HCT116 (cell line): ENCODE measurements around the gene SLC6A3. TPM values are rescaled to one million over a fixed set of nuclear protein-coding genes. Genes with fewer than 3 reads are reported as not detected.

Experiments
- ATAC-seq: fragments of 200-7000 bp; cut with Tn5 transposase; 2 replicates; pipeline ENCODE4 v1.9.1; 2020; ENCODE audit warnings: mild to moderate bottlenecking, moderate library complexity
- BruUV-seq: library from RNA; stranded (reverse); fragments of 400-500 nt; replicated peaks from 2 replicates; lab custom pipeline; 2021; lab: Mats Ljungman, UMichigan
- CTCF ChIA-PET: fragments of 300-600 bp; sonication (Branson Sonifier 250); formaldehyde crosslinking; loops from one replicate; lab custom pipeline; 2021; ENCODE audit warnings: antibody characterized with exemption; lab: Charles Lee
- POLR2A ChIA-PET: fragments of 300-600, 350-600 bp; sonication (Branson Sonifier 250); formaldehyde crosslinking; loops from one replicate; lab custom pipeline; 2021; ENCODE audit warnings: antibody characterized with exemption; lab: Charles Lee
- RAD21 ChIA-PET, 2 experiments: fragments of 300-600 bp; sonication (Branson Sonifier 250); formaldehyde crosslinking; loops; one replicate each; lab custom pipeline; 2023; ENCODE audit warnings: low total read pairs in 2 of 2; ENCODE audit not compliant: uncharacterized antibody in 2 of 2, unreplicated experiment in 2 of 2, low non-redundant PET in 1 of 2; lab: Charles Lee
- DNase-seq: peaks from one replicate; pipeline ENCODE4 v3.0.0-alpha.2; 2010; ENCODE audit warnings: low read depth, low spot score
- H2AFZ ChIP-seq: fragments of 200-600 bp; shearing (Covaris generic), sonication (generic); 2 replicates; pipeline ENCODE4 v1.6.1; 2017; ENCODE audit warnings: low read depth, mixed run types, mixed read lengths, antibody characterized with exemption, low read length; ENCODE audit not compliant: poor library complexity, severe bottlenecking
- H3K27ac ChIP-seq: 2 replicates; pipeline ENCODE4 v1.5.1; 2012; ENCODE audit warnings: low read depth, low read length
- H3K27me3 ChIP-seq: fragments of 200-600 bp; sonication (generic); 2 replicates; pipeline ENCODE4 v1.6.1; 2016; ENCODE audit warnings: mixed run types, low read length, mixed read lengths; ENCODE audit not compliant: insufficient read depth
- H3K36me3 ChIP-seq, 2 experiments: fragments of 200-500 bp in 1 of 2; fragments of 200-600 bp in 1 of 2; sonication (Bioruptor generic) in 1 of 2; sonication (generic) in 1 of 2; 2 replicates each; pipeline versions ENCODE4 v1.5.1 to v1.6.1; 2014 to 2016; ENCODE audit warnings: low read length in 2 of 2, inconsistent platforms in 1 of 2, mixed read lengths in 1 of 2, mixed run types in 1 of 2; ENCODE audit not compliant: insufficient read depth in 2 of 2, control insufficient read depth in 1 of 2
- H3K4me1 ChIP-seq, 2 experiments: fragments of 200-600 bp in 1 of 2; sonication (generic) in 1 of 2; 2 replicates each; pipeline versions ENCODE4 v1.5.1 to v1.6.1; 2012 to 2017; ENCODE audit warnings: low read length in 2 of 2, inconsistent platforms in 1 of 2, mild to moderate bottlenecking in 1 of 2, mixed read lengths in 1 of 2, mixed run types in 1 of 2, moderate library complexity in 1 of 2; ENCODE audit not compliant: insufficient read depth in 2 of 2, control insufficient read depth in 1 of 2
- H3K4me2 ChIP-seq: fragments of 200-600 bp; sonication (generic); 2 replicates; pipeline ENCODE4 v1.6.1; 2017; ENCODE audit warnings: mixed run types, low read length, mixed read lengths
- H3K4me3 ChIP-seq, 2 experiments: fragments of 200-600 bp in 1 of 2; sonication (generic) in 1 of 2; replicated peaks in 1 of 2; 2 replicates each; pipeline ENCODE4 v1.5.1; 2011 to 2016; ENCODE audit warnings: low read length in 2 of 2, control low read depth in 1 of 2, low read depth in 1 of 2, mild to moderate bottlenecking in 1 of 2, mixed read lengths in 1 of 2, mixed run types in 1 of 2
- H3K79me2 ChIP-seq: fragments of 200-600 bp; sonication (generic); 2 replicates; pipeline ENCODE4 v1.6.1; 2017; ENCODE audit warnings: mild to moderate bottlenecking, mixed run types, low read length, moderate library complexity, mixed read lengths; ENCODE audit not compliant: insufficient read depth
- H3K9ac ChIP-seq: fragments of 200-600 bp; sonication (generic); 2 replicates; pipeline ENCODE4 v1.6.1; 2016; ENCODE audit warnings: low read length, mixed read lengths
- H3K9me2 ChIP-seq: fragments of 200-600 bp; sonication (generic), shearing (Covaris generic); 2 replicates; pipeline ENCODE4 v1.6.1; 2017; ENCODE audit warnings: mixed run types, mild to moderate bottlenecking, moderate library complexity; ENCODE audit not compliant: insufficient read depth
- H3K9me3 ChIP-seq, 2 experiments: fragments of 200-500 bp in 1 of 2; fragments of 200-600 bp in 1 of 2; sonication (Bioruptor generic) in 1 of 2; sonication (generic) in 1 of 2; 2 replicates each; pipeline ENCODE4 v1.6.1; 2014 to 2017; ENCODE audit warnings: low read length in 2 of 2, mixed read lengths in 2 of 2, inconsistent platforms in 1 of 2, low read depth in 1 of 2, mild to moderate bottlenecking in 1 of 2, mixed run types in 1 of 2, moderate library complexity in 1 of 2; ENCODE audit not compliant: control insufficient read depth in 1 of 2, insufficient read depth in 1 of 2
- H4K20me1 ChIP-seq: fragments of 200-600 bp; sonication (generic), shearing (Covaris generic); 2 replicates; pipeline ENCODE4 v1.6.1; 2017; ENCODE audit warnings: mixed run types, mild to moderate bottlenecking, moderate library complexity; ENCODE audit not compliant: insufficient read depth
- ATF3 ChIP-seq: IDR thresholded peaks from 2 replicates; pipeline ENCODE4 v1.6.1; 2012
- CTCF ChIP-seq, 3 experiments: fragments of 200-600 bp in 1 of 3; sonication (generic) in 1 of 3; IDR thresholded peaks in 2 of 3; conservative IDR thresholded peaks in 1 of 3; 2 replicates each; pipeline ENCODE4 v1.5.1; 2012 to 2017; ENCODE audit warnings: low read depth in 2 of 3, low read length in 2 of 3, antibody characterized with exemption in 1 of 3, borderline replicate concordance in 1 of 3, control low read depth in 1 of 3, mild to moderate bottlenecking in 1 of 3, mixed read lengths in 1 of 3, mixed run types in 1 of 3, moderate library complexity in 1 of 3; ENCODE audit not compliant: insufficient read depth in 1 of 3
- ELF1 ChIP-seq: IDR thresholded peaks from 2 replicates; pipeline ENCODE4 v1.6.1; 2012; ENCODE audit warnings: low read depth, borderline replicate concordance
- FOSL1 ChIP-seq: IDR thresholded peaks from 2 replicates; pipeline ENCODE4 v1.6.1; 2012; ENCODE audit warnings: low read depth
- JUND ChIP-seq: IDR thresholded peaks from 2 replicates; pipeline ENCODE4 v1.6.1; 2012
- POLR2A ChIP-seq: IDR thresholded peaks from 2 replicates; pipeline ENCODE4 v1.7.0; 2011; ENCODE audit warnings: borderline replicate concordance; ENCODE audit not compliant: insufficient read depth, insufficient read length; ENCODE audit errors: extremely low read depth
- SIN3A ChIP-seq: IDR thresholded peaks from 2 replicates; pipeline ENCODE4 v1.6.1; 2012; ENCODE audit warnings: low read depth
- SRF ChIP-seq: IDR thresholded peaks from 2 replicates; pipeline ENCODE4 v1.6.1; 2012; ENCODE audit warnings: low read depth
- TCF7L2 ChIP-seq: IDR thresholded peaks from 2 replicates; pipeline ENCODE4 v1.7.0; 2011; ENCODE audit warnings: borderline replicate concordance, inconsistent platforms; ENCODE audit not compliant: insufficient read depth, insufficient read length; ENCODE audit errors: extremely low read depth
- YY1 ChIP-seq: IDR thresholded peaks from 2 replicates; pipeline ENCODE4 v1.6.1; 2011; ENCODE audit warnings: low read length, low read depth, moderate library complexity, mild to moderate bottlenecking; ENCODE audit not compliant: insufficient replicate concordance; ENCODE audit errors: extremely low read depth
- ZBTB33 ChIP-seq: IDR thresholded peaks from 2 replicates; pipeline ENCODE4 v1.6.1; 2011; ENCODE audit warnings: mild to moderate bottlenecking, low read length, moderate library complexity; ENCODE audit not compliant: insufficient replicate concordance; ENCODE audit errors: extremely low read depth
- ZFX ChIP-seq: fragments of 450-650 bp; IDR thresholded peaks from 2 replicates; pipeline ENCODE4 v1.6.1; 2017
- ZNF274 ChIP-seq: fragments of 200-500 bp; sonication (Bioruptor generic); IDR thresholded peaks from 2 replicates; pipeline ENCODE4 v1.6.1; 2014; ENCODE audit warnings: mild to moderate bottlenecking, low read depth, low read length, inconsistent platforms
- intact Hi-C: fragments of 100-400 bp; cut with micrococcal nuclease; formaldehyde crosslinking; loops from 2 replicates; pipeline ENCODE4 v1.10.0; 2022
- total RNA-seq: library from RNA; stranded (reverse); gene quantifications from one replicate; pipeline ENCODE4 v1.2.1, GENCODE V29; 2021; ENCODE audit not compliant: unreplicated experiment
- TF ChIP-seq, protein P1 (sequence below): IDR thresholded peaks from 2 replicates; pipeline ENCODE4 v1.6.1; 2012; ENCODE audit warnings: low read depth

SLC6A3 gene
- total RNA-seq, 1 experiment from 2014 or later: not detected

GRCh38 chr5:1444361-1445189, 665 bp downstream of the SLC6A3 start:
- Histone ChIP-seq H3K4me1 (no peaks in the 10 kb centered on the region), H4K20me1 (no peaks in the 10 kb centered on the region), H3K4me2 (no peak overlapping the region), H3K27me3 (no peaks in the 10 kb centered on the region), H3K9me3 (no peaks in the 10 kb centered on the region), H3K4me3 (no peak overlapping the region), H3K9me2 (no peaks in the 10 kb centered on the region), H3K27ac (no peak overlapping the region), H3K36me3 (no peaks in the 10 kb centered on the region), H3K79me2 (no peaks in the 10 kb centered on the region), H3K9ac (no peak overlapping the region), H2AFZ (no peak overlapping the region)
- intact Hi-C loops: no loop called here
- no peak for ATAC-seq
- POLR2A ChIA-PET: no interaction called here
- no TSS peak for BruUV-seq
- CTCF ChIA-PET: no interaction called here
- TF ChIP-seq SRF: no peak
- TF ChIP-seq FOSL1: no peak
- no peak for TF ChIP-seq JUND
- TF ChIP-seq ZNF274: no peak
- TF ChIP-seq ZFX: no peak
- no peak for TF ChIP-seq YY1
- TF ChIP-seq ELF1: no peak
- no peak for TF ChIP-seq TCF7L2
- TF ChIP-seq, protein P1, sequence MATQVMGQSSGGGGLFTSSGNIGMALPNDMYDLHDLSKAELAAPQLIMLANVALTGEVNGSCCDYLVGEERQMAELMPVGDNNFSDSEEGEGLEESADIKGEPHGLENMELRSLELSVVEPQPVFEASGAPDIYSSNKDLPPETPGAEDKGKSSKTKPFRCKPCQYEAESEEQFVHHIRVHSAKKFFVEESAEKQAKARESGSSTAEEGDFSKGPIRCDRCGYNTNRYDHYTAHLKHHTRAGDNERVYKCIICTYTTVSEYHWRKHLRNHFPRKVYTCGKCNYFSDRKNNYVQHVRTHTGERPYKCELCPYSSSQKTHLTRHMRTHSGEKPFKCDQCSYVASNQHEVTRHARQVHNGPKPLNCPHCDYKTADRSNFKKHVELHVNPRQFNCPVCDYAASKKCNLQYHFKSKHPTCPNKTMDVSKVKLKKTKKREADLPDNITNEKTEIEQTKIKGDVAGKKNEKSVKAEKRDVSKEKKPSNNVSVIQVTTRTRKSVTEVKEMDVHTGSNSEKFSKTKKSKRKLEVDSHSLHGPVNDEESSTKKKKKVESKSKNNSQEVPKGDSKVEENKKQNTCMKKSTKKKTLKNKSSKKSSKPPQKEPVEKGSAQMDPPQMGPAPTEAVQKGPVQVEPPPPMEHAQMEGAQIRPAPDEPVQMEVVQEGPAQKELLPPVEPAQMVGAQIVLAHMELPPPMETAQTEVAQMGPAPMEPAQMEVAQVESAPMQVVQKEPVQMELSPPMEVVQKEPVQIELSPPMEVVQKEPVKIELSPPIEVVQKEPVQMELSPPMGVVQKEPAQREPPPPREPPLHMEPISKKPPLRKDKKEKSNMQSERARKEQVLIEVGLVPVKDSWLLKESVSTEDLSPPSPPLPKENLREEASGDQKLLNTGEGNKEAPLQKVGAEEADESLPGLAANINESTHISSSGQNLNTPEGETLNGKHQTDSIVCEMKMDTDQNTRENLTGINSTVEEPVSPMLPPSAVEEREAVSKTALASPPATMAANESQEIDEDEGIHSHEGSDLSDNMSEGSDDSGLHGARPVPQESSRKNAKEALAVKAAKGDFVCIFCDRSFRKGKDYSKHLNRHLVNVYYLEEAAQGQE: no peak
- TF ChIP-seq SIN3A: no peak
- no peak for TF ChIP-seq POLR2A
- no peak for TF ChIP-seq ATF3
- TF ChIP-seq ZBTB33: no peak
- TF ChIP-seq CTCF (IDR thresholded peaks at IDR 0.05 in 2 of 3, conservative IDR thresholded peaks at IDR 0.05 in 1 of 3; ENCODE audit: borderline replicate concordance in 1 of 3, insufficient read depth in 1 of 3, low read depth in 2 of 3, low read length in 2 of 3): no peak
- no peak for DNase-seq
- RAD21 ChIA-PET: no interaction called here
